ENCODE data around the gene VPS33B. TPM values are rescaled to one million over a fixed set of nuclear protein-coding genes. Genes with fewer than 3 reads are reported as not detected.

Gene VPS33B
- total RNA-seq, 1 experiment from 2014 or later = 14.6 TPM

- DNase-seq = peak; percentile 99
- H3K36me3 ChIP-seq = peaks cover 33% of the 10 kb centered on the region
- peak within 1 kb of the TSS; percentile 94 for H3K4me3 ChIP-seq
- H3K9me3 ChIP-seq = no peaks in the 10 kb centered on the region
- H3K27me3 ChIP-seq = no peaks in the 10 kb centered on the region
These were observed 27.7 kb downstream of the VPS33B start, which contains the start of gene PRC1 for GRCh38 chr15:90994417-90995311. TSS of gene PRC1 (minus strand) at chr15:90994535. CDS start at chr15:90994417, 118 bp downstream.

- no peaks in the 10 kb centered on the region for H3K27me3 ChIP-seq
- H3K9me3 ChIP-seq = no peaks in the 10 kb centered on the region
- H3K36me3 ChIP-seq = peaks cover 29% of the 10 kb centered on the region
- H3K4me3 ChIP-seq = peak overlapping the region; percentile 94
- DNase-seq = peak; percentile 16
These were observed 28.4 kb downstream of the VPS33B start for GRCh38 chr15:90994059-90994416.

- DNase-seq = no peak
- Histone ChIP-seq H3K4me3 (peak overlapping the region; percentile 94; the same call in 1 of the 2 replicates), H3K27me3 (no peaks in the 10 kb centered on the region), H3K36me3 (peaks cover 26% of the 10 kb centered on the region), H3K9me3 (no peaks in the 10 kb centered on the region)
These were observed 30.7 kb downstream of the VPS33B start for GRCh38 chr15:90991587-90992285.

GRCh38 chr15:90990446-90990845 lies 31.9 kb downstream of the VPS33B start:
- no peak overlapping the region for H3K4me3 ChIP-seq
- peaks cover 36% of the 10 kb centered on the region for H3K36me3 ChIP-seq
- no peaks in the 10 kb centered on the region for H3K9me3 ChIP-seq
- no peak for DNase-seq
- no peaks in the 10 kb centered on the region for H3K27me3 ChIP-seq

GRCh38 chr15:90989040-90989768 lies 33.2 kb downstream of the VPS33B start:
- H3K4me3 ChIP-seq = no peak overlapping the region
- DNase-seq = no peak
- H3K9me3 ChIP-seq = no peaks in the 10 kb centered on the region
- no peaks in the 10 kb centered on the region for H3K27me3 ChIP-seq
- H3K36me3 ChIP-seq = peaks cover 42% of the 10 kb centered on the region

DNA sequence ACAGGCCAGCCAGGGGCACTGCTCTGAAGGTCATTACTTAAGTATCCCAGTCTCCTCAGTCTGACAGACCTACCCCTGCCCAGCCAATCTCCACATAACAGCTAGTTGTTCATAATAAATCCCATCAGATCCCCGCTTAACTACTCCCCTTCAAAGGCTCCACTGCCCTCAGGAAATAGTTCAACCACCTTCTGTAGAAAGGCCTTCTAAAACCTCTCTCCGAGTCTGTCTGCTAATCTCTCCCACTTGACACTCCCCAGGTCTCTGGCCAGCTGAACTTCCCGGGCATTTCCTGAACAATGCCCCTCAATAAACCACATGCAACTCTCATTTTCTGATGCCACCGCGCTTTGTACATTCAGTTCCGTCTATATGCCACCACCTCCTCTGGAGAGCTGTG lies 34.1 kb downstream of the VPS33B start:
- peaks cover 50% of the 10 kb centered on the region for H3K36me3 ChIP-seq
- H3K9me3 ChIP-seq = no peaks in the 10 kb centered on the region
- H3K27me3 ChIP-seq = no peaks in the 10 kb centered on the region
- H3K4me3 ChIP-seq = 0 out of 2 replicates have a peak overlapping the region, but pooled peaks have one; percentile 1
- DNase-seq = no peak

- Histone ChIP-seq H3K36me3 (peaks cover 55% of the 10 kb centered on the region), H3K9me3 (no peaks in the 10 kb centered on the region), H3K27me3 (no peaks in the 10 kb centered on the region), H3K4me3 (no peak overlapping the region)
- no peak for DNase-seq
These were observed 34.7 kb downstream of the VPS33B start for GRCh38 chr15:90987561-90988141.

DNA sequence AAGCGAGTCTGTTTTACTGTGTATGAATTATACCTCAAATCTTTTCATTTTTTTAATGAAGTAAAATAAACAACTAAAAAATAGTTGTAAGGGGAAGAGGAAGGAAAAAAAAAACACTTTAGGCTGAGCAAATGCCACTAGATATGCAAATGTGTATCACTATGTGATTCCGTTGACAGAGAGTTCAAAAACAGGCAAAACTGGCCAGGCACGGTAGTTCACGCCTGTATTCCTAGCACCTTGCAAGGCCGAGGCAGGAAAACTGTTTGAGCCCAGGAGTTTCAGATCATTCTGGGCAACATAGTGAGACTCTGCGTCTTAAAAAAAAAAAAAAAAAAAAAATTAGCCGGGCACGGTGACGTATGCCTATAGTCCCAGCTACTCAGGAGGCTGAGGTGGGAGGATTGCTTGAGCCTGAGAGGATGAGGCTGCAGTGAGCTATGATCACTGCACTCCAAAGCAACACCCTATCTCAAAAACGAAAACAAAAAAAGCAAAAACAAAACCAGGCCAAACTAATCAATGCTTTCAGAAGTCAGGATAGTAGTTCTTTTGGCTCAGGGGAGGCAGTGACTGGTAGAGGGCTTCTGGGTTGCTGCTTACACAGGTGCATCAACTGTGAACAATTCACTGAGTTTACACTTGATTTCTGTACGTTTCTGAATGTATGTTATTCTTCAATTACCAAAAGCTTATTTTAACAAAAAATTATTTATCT lies 35.4 kb downstream of the VPS33B start:
- H3K9me3 ChIP-seq = no peaks in the 10 kb centered on the region
- H3K36me3 ChIP-seq = peaks cover 55% of the 10 kb centered on the region
- H3K27me3 ChIP-seq = no peaks in the 10 kb centered on the region
- H3K4me3 ChIP-seq = no peak overlapping the region
- DNase-seq = no peak

- Histone ChIP-seq H3K36me3 (peaks cover 83% of the 10 kb centered on the region), H3K27me3 (no peaks in the 10 kb centered on the region), H3K4me3 (no peak overlapping the region), H3K9me3 (no peaks in the 10 kb centered on the region)
- DNase-seq = no peak
These were observed 40.3 kb downstream of the VPS33B start for GRCh38 chr15:90982135-90982534.

GRCh38 chr15:90981681-90982080 lies 40.7 kb downstream of the VPS33B start:
- DNase-seq = no peak
- Histone ChIP-seq H3K36me3 (peaks cover 88% of the 10 kb centered on the region), H3K27me3 (no peaks in the 10 kb centered on the region), H3K4me3 (no peak overlapping the region), H3K9me3 (no peaks in the 10 kb centered on the region)

DNA sequence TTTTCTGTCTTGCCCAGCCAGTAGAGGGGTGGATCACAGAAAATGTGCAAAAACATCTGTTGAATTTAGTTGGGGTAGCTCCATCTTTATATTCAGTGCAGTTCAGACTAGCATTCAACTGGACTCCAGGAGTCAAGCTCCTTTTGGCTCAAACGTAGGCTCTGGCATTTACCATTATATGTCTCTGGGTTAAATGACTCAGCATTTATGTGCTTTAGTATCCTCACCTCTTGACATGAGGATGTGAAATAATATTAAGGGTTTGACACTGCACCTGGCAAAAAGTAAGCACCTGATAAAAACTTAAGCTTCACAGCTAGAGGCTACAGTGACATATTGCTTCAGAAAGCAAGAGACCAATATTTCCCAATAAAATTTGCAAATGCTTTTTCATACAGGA lies 42.8 kb downstream of the VPS33B start:
- no peaks in the 10 kb centered on the region for H3K27me3 ChIP-seq
- peaks cover 96% of the 10 kb centered on the region for H3K36me3 ChIP-seq
- H3K9me3 ChIP-seq = no peaks in the 10 kb centered on the region
- DNase-seq = no peak
- H3K4me3 ChIP-seq = no peak overlapping the region

GRCh38 chr15:90974216-90974615 lies 48.2 kb downstream of the VPS33B start:
- Histone ChIP-seq H3K9me3 (no peaks in the 10 kb centered on the region), H3K4me3 (no peak overlapping the region), H3K36me3 (peaks cover 90% of the 10 kb centered on the region), H3K27me3 (no peaks in the 10 kb centered on the region)
- DNase-seq = no peak

DNA sequence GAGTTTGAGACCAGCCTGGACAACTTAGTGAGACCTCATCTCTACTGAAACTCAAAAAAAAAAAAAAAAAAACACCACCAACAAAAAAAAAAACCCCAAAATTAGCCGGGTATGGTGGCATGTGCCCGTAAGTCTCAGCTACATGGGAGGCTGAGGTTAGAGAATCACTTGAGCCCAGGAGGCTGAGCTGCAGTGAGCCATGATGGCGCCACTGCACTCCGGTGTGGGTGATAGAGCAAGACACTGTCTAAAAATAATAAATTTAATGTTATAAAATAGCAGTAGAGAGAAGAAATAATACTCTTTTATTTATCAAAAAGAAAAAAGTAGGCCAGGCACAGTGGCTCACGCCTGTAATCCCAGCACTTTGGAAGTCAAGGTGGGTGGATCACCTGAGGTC lies 50.3 kb downstream of the VPS33B start:
- Histone ChIP-seq H3K9me3 (no peaks in the 10 kb centered on the region), H3K4me3 (no peak overlapping the region), H3K27me3 (no peaks in the 10 kb centered on the region), H3K36me3 (peaks cover 94% of the 10 kb centered on the region)
- no peak for DNase-seq

DNA sequence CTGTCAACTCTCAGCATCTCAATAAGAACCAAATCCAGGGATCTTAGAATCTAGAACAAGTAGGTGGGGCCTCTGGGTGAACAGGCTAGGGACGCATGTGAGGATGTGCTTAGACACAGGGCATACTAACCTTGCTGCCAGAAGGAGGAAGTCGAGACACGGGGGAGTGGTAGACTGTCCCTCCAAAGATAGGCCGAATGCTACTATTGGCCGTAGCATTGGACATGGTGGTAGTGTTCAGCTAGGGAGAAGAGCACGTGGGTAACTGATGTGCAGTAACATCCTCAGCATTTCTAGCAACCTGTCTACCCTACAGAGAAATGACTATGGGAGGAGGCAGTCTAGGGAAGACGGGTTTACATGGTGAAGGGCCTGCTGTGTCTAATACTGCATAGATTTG lies 52.1 kb downstream of the VPS33B start:
- Histone ChIP-seq H3K27me3 (no peaks in the 10 kb centered on the region), H3K9me3 (no peaks in the 10 kb centered on the region), H3K36me3 (peaks cover 92% of the 10 kb centered on the region), H3K4me3 (no peak overlapping the region)
- DNase-seq = no peak

DNA sequence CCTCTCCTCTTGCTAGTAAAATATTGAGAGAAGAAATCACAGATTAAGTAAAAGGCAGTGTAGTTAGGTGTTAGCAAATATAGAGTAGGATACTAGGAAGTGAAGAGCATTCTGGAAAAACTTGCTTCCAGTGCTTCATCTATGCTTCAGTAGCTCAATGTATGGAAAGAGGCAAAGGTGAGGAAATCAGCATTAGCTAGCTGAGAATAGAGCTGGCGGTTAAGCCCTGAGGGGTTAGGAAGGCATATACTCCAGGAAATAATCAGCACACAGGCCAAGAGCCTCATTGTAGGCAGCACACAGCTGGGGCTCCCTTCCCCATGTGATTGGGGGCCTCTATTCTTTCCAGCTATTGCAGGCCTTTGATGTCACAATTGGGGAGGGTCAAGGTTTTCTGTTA lies 54.0 kb downstream of the VPS33B start:
- Histone ChIP-seq H3K4me3 (no peak overlapping the region), H3K36me3 (peaks cover 90% of the 10 kb centered on the region), H3K9me3 (no peaks in the 10 kb centered on the region), H3K27me3 (no peaks in the 10 kb centered on the region)
- no peak for DNase-seq

GRCh38 chr15:90967206-90967605 lies 55.2 kb downstream of the VPS33B start:
- Histone ChIP-seq H3K36me3 (peaks cover 88% of the 10 kb centered on the region), H3K9me3 (no peaks in the 10 kb centered on the region), H3K27me3 (no peaks in the 10 kb centered on the region), H3K4me3 (no peak overlapping the region)
- DNase-seq = no peak
